Loucy (cell line): ENCODE data around the gene SCAF1.

Source experiments
- H2AFZ ChIP-seq: fragments of 200-600 bp; sonication (generic); 2 replicates; pipeline ENCODE4 v1.6.0; 2016; ENCODE audit warnings: antibody characterized with exemption, mild to moderate bottlenecking, low read length, moderate library complexity
- H3F3A ChIP-seq: fragments of 200-600 bp; 2 replicates; pipeline ENCODE4 v1.6.0; 2016; ENCODE audit warnings: antibody characterized with exemption, low read depth, mild to moderate bottlenecking
- H3K27me3 ChIP-seq: fragments of 200-600 bp; sonication (generic); 2 replicates; pipeline ENCODE4 v1.6.1; 2014; ENCODE audit warnings: low read length, mild to moderate bottlenecking; ENCODE audit not compliant: insufficient read depth, poor library complexity, severe bottlenecking
- H3K36me3 ChIP-seq: fragments of 200-600 bp; sonication (generic); 2 replicates; pipeline ENCODE4 v1.6.1; 2016; ENCODE audit warnings: low read length; ENCODE audit not compliant: insufficient read depth
- H3K4me1 ChIP-seq: fragments of 200-600 bp; sonication (generic); 2 replicates; pipeline ENCODE4 v1.5.1; 2014; ENCODE audit warnings: low read length, mild to moderate bottlenecking; ENCODE audit not compliant: insufficient read depth, poor library complexity, severe bottlenecking
- H3K4me2 ChIP-seq: fragments of 200-600 bp; sonication (generic); 2 replicates; pipeline ENCODE4 v1.6.0; 2014; ENCODE audit warnings: antibody characterized with exemption, low read length, low read depth, mild to moderate bottlenecking; ENCODE audit not compliant: poor library complexity, severe bottlenecking
- H3K4me3 ChIP-seq: fragments of 200-600 bp; sonication (generic); 2 replicates; pipeline ENCODE4 v1.5.1; 2014; ENCODE audit warnings: low read length, mild to moderate bottlenecking, mixed read lengths; ENCODE audit not compliant: poor library complexity, severe bottlenecking
- H3K79me2 ChIP-seq: fragments of 200-600 bp; sonication (generic); 2 replicates; pipeline ENCODE4 v1.6.1; 2014; ENCODE audit warnings: low read length; ENCODE audit not compliant: insufficient read depth
- H3K9ac ChIP-seq: fragments of 200-600 bp; sonication (generic); 2 replicates; pipeline ENCODE4 v1.6.0; 2014; ENCODE audit warnings: mild to moderate bottlenecking, low read depth, low read length, moderate library complexity; ENCODE audit not compliant: poor library complexity, severe bottlenecking
- H3K9me2 ChIP-seq: fragments of 200-600 bp; sonication (generic); replicated peaks from 2 replicates; pipeline ENCODE4 v1.6.1; 2016; ENCODE audit warnings: low read depth, low read length, mixed read lengths
- H3K9me3 ChIP-seq: fragments of 200-600 bp; sonication (generic); 2 replicates; pipeline ENCODE4 v1.6.1; 2014; ENCODE audit warnings: mild to moderate bottlenecking, antibody characterized with exemption, low read length, low read depth; ENCODE audit not compliant: insufficient read depth
- H4K20me1 ChIP-seq: fragments of 200-600 bp; sonication (generic); 2 replicates; pipeline ENCODE4 v1.6.0; 2014; ENCODE audit warnings: antibody characterized with exemption, low read length, mild to moderate bottlenecking; ENCODE audit not compliant: insufficient read depth, poor library complexity, severe bottlenecking
- EZH2phosphoT487 ChIP-seq: fragments of 200-600 bp; IDR thresholded peaks from 2 replicates; pipeline ENCODE4 v1.6.1; 2018; ENCODE audit warnings: antibody characterized with exemption, mild to moderate bottlenecking, moderate library complexity, borderline replicate concordance
- TF ChIP-seq, protein P1 (sequence below): fragments of 200-600 bp; sonication (generic); conservative IDR thresholded peaks from 2 replicates; pipeline ENCODE4 v1.5.1; 2014; ENCODE audit warnings: mild to moderate bottlenecking, antibody characterized with exemption, low read length

SCAF1 gene

DNA sequence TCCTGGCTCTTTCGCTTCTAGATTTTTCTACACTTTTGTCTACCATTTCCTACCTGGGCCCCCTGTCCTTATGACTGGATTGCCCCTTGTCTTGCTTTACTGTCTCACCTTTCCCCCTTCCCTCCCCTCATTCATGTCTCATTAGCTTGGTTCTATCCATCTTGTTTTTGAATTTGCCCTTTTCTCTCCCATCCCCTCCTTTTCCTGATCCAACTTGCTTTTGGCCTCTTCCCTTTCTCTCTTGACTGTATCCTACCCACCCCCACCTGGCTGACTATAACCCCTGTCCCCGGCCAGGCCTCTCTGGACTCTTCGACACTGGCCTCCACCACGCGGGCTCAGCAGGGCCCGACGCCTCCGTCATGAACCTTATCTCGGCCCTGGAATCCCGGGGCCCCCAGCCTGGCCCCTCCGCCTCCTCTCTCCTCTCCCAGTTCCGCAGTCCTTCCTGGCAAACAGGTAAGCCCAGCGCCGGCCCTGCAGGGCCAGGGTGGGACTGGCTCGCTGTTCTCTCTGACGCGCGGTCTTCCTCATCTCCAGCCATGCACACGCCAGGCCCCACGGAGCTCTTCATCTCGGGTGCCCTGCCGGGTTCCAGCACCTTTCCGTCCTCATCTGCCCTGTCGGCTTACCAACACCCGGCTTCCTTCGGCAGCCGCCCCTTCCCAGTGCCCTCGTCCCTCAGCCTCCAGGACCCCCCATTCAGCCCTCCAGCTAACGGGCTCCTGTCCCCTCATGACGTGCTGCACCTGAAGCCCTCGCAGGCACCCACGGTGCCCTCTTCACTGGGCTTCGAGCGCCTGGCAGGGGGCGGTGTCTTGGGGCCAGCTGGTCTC, 47.6 kb upstream of the SCAF1 start:
- H3K36me3 ChIP-seq, result peaks cover 41% of the 10 kb centered on the region; the same call in 1 of the 2 replicates
- H3K4me3 ChIP-seq, result peak overlapping the region; percentile 91
- H3K27me3 ChIP-seq, result peaks cover 5% of the 10 kb centered on the region
- H3K9me3 ChIP-seq, result no peaks in the 10 kb centered on the region
- H3K9ac ChIP-seq, result peak overlapping the region; percentile 26
- H3K4me1 ChIP-seq, result peaks cover 20% of the 10 kb centered on the region
- H3K4me2 ChIP-seq, result peak overlapping the region; percentile 77
- peaks cover 14% of the 10 kb centered on the region; the same call in 1 of the 2 replicates for H3F3A ChIP-seq
- H3K79me2 ChIP-seq, result peaks cover 55% of the 10 kb centered on the region
- peaks cover 62% of the 10 kb centered on the region for H4K20me1 ChIP-seq
- H2AFZ ChIP-seq, result no peak overlapping the region
- no peak for TF ChIP-seq EZH2phosphoT487
- TF ChIP-seq, protein P1, sequence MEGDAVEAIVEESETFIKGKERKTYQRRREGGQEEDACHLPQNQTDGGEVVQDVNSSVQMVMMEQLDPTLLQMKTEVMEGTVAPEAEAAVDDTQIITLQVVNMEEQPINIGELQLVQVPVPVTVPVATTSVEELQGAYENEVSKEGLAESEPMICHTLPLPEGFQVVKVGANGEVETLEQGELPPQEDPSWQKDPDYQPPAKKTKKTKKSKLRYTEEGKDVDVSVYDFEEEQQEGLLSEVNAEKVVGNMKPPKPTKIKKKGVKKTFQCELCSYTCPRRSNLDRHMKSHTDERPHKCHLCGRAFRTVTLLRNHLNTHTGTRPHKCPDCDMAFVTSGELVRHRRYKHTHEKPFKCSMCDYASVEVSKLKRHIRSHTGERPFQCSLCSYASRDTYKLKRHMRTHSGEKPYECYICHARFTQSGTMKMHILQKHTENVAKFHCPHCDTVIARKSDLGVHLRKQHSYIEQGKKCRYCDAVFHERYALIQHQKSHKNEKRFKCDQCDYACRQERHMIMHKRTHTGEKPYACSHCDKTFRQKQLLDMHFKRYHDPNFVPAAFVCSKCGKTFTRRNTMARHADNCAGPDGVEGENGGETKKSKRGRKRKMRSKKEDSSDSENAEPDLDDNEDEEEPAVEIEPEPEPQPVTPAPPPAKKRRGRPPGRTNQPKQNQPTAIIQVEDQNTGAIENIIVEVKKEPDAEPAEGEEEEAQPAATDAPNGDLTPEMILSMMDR, result no peak
- H3K9me2 ChIP-seq, result no peaks in the 10 kb centered on the region

DNA sequence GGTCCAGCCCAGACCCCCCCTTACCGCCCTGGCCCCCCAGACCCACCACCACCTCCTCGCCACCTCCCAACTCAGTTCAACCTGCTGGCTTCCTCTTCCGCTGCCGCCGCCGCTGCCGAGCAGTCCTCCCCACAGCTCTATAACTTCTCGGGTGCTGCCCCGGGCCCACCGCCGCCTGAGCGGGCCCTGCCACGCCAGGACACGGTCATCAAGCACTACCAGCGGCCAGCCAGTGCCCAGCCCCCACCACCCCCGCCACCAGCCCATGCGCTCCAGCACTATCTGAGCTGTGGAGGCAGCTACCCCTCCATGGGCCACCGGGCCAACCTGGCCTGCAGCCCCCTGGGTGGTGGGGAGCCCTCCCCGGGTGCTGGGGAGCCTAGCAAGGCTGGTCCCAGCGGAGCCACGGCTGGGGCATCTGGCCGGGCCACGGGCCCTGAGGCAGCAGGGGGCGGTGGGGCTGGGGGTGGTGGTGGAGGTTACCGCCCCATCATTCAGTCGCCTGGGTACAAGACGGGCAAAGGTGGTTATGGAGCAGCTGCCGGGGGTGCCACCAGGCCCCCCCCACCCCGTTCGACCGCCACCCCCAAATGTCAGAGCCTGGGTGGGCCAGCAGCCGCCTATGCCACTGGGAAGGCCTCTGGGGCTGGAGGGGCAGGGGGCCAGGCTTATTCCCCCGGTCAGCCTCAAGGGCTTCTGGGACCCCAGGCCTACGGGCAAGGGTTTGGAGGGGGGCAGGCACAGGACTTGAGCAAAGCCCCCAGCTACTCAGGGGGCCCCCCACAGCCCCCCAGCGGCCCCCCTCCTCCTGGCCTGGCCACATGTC, 46.8 kb upstream of the SCAF1 start:
- Histone ChIP-seq H3F3A (peaks cover 13% of the 10 kb centered on the region; the same call in 1 of the 2 replicates), H4K20me1 (peaks cover 70% of the 10 kb centered on the region), H3K9me3 (no peaks in the 10 kb centered on the region), H3K27me3 (peaks cover 5% of the 10 kb centered on the region), H3K9ac (no peak overlapping the region), H3K79me2 (peaks cover 55% of the 10 kb centered on the region), H3K4me1 (peaks cover 20% of the 10 kb centered on the region), H2AFZ (no peak overlapping the region), H3K4me2 (no peak overlapping the region), H3K4me3 (no peak overlapping the region), H3K36me3 (peaks cover 49% of the 10 kb centered on the region; the same call in 1 of the 2 replicates), H3K9me2 (no peaks in the 10 kb centered on the region)
- TF ChIP-seq, protein P1, result no peak
- TF ChIP-seq EZH2phosphoT487, result no peak

DNA sequence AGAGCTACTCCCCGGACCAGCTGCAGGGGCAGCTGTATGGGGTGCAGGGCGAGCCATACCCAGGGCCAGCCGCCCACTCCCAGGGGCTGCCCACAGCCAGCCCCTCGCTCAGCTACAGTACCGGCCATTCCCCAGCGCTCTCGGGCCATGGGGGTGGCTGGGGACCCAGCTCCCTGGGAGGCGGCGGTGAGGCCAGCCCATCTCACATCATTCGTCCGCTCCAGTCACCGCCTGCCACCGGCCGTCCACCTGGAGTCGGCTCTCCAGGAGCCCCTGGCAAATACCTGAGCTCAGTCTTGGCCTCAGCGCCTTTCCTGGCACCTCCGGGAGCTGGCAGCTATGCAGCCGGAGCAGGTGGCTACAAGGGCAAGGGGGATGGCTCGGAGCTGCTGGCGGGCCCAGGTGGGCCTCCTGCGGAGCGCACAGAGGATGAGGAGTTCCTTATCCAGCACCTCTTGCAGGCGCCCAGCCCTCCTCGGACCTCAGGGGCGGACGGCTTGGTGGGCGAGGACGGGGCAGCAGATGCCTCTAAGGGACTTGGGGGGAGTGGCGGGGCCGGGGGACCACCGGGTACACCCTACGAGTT, 46.1 kb upstream of the SCAF1 start:
- H3F3A ChIP-seq, result peaks cover 7% of the 10 kb centered on the region; the same call in 1 of the 2 replicates
- H3K4me3 ChIP-seq, result no peak overlapping the region
- H3K27me3 ChIP-seq, result peaks cover 5% of the 10 kb centered on the region
- peaks cover 71% of the 10 kb centered on the region for H4K20me1 ChIP-seq
- peaks cover 52% of the 10 kb centered on the region; the same call in 1 of the 2 replicates for H3K36me3 ChIP-seq
- H3K4me2 ChIP-seq, result no peak overlapping the region
- peaks cover 51% of the 10 kb centered on the region for H3K79me2 ChIP-seq
- no peak for TF ChIP-seq EZH2phosphoT487
- TF ChIP-seq, protein P1, result no peak
- no peaks in the 10 kb centered on the region for H3K9me3 ChIP-seq
- H3K4me1 ChIP-seq, result peaks cover 18% of the 10 kb centered on the region
- H3K9ac ChIP-seq, result no peak overlapping the region
- no peak overlapping the region for H2AFZ ChIP-seq
- H3K9me2 ChIP-seq, result no peaks in the 10 kb centered on the region
